22Rv1 (cell line): Measurements from ENCODE around the gene RBBP4.

Source experiments
- ZFX ChIP-seq: fragments of 450-650 bp; IDR thresholded peaks from 2 replicates; pipeline ENCODE4 v1.6.1; 2017; ENCODE audit warnings: antibody characterized with exemption, borderline replicate concordance
- TF ChIP-seq, protein P1 (sequence below): fragments of 450-650 bp; IDR thresholded peaks from 2 replicates; pipeline ENCODE4 v1.5.1; 2017; ENCODE audit warnings: mild to moderate bottlenecking

DNA sequence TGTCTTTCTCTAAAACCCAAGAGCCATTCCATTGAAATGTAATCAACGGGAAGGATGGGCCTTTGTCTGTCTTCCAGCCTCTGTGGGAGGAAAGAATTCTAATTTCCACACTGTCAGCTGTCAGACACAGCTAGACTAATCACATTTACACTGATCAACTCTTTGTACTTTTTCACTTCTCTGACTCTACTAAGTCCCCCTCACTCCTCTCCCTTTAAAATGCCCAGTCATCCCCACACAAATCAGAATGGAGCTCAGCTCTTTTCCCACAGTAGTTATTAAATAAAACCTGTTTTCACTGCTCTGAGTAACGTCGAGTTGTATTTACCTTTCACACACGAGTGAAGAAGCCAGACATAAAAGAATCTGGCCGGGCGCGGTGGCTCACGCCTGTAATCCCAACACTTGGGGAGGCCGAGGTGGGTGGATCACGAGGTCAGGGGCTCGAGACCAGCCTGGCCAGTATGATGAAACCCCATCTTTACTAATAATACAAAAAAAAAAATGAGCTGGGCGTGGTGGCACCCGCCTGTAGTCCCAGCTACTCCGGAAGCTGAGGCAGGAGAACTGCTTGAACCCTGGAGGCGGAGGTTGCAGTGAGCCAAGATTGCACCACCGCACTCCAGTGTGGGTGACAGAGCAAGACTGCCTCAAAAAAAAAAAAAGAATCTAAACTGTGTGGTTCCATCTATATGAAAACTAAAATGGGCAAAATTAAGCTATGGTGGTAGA lies 13.9 kb upstream of the RBBP4 start:
- TF ChIP-seq, protein P1, sequence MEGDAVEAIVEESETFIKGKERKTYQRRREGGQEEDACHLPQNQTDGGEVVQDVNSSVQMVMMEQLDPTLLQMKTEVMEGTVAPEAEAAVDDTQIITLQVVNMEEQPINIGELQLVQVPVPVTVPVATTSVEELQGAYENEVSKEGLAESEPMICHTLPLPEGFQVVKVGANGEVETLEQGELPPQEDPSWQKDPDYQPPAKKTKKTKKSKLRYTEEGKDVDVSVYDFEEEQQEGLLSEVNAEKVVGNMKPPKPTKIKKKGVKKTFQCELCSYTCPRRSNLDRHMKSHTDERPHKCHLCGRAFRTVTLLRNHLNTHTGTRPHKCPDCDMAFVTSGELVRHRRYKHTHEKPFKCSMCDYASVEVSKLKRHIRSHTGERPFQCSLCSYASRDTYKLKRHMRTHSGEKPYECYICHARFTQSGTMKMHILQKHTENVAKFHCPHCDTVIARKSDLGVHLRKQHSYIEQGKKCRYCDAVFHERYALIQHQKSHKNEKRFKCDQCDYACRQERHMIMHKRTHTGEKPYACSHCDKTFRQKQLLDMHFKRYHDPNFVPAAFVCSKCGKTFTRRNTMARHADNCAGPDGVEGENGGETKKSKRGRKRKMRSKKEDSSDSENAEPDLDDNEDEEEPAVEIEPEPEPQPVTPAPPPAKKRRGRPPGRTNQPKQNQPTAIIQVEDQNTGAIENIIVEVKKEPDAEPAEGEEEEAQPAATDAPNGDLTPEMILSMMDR, result no peak
- no peak for TF ChIP-seq ZFX
